ENCODE measurements around the gene PARM1. TPM values are rescaled to one million over a fixed set of nuclear protein-coding genes. Genes with fewer than 3 reads are reported as not detected.

Gene PARM1
- total RNA-seq, 3 donors from 2014 or later (not counting 1 experiment from before 2014, with no cell fraction given): 0.14 to 1.4 (median 0.24) TPM

- ATAC-seq (no peak), DNase-seq (no peak)
- no peak overlapping the region for H3K4me3 Mint-ChIP-seq
- no peak overlapping the region for H3K27ac Mint-ChIP-seq
- WGBS (ENCODE audit: insufficient coverage): 90% methylated on average over 10 of the region's 10 CpGs
- H3K9me3 Mint-ChIP-seq: no peaks in the 10 kb centered on the region
- Histone ChIP-seq H3K4me3 (ENCODE audit: low read length) (no peak overlapping the region), H3K4me1 (ENCODE audit: control insufficient read depth, insufficient read depth, low read length) (no peaks in the 10 kb centered on the region), H3K27me3 (ENCODE audit: control insufficient read depth, insufficient read depth, low read length) (no peaks in the 10 kb centered on the region), H3K36me3 (ENCODE audit: control insufficient read depth, insufficient read depth, low read length) (no peaks in the 10 kb centered on the region), H3K9me3 (ENCODE audit: control insufficient read depth, insufficient read depth, low read length) (no peaks in the 10 kb centered on the region), H3K27ac (ENCODE audit: low read length) (no peak overlapping the region)
- no peaks in the 10 kb centered on the region for H3K36me3 Mint-ChIP-seq
- H3K4me1 Mint-ChIP-seq: no peaks in the 10 kb centered on the region
- no peaks in the 10 kb centered on the region for H3K27me3 Mint-ChIP-seq (ENCODE audit: low read depth in 2 of 2)
- intact Hi-C loops (cut with micrococcal nuclease): no loop called here
- no peak for TF ChIP-seq CTCF (IDR thresholded peaks at IDR 0.05)
These were observed 125.6 kb downstream of the PARM1 start for GRCh38 chr4:75058486-75058885.

GRCh38 chr4:75063433-75063832 lies 130.5 kb downstream of the PARM1 start:
- Histone ChIP-seq H3K9me3 (ENCODE audit: control insufficient read depth, insufficient read depth, low read length) (no peaks in the 10 kb centered on the region), H3K4me3 (ENCODE audit: low read length) (no peak overlapping the region), H3K27me3 (ENCODE audit: control insufficient read depth, insufficient read depth, low read length) (no peaks in the 10 kb centered on the region), H3K36me3 (ENCODE audit: control insufficient read depth, insufficient read depth, low read length) (no peaks in the 10 kb centered on the region), H3K4me1 (ENCODE audit: control insufficient read depth, insufficient read depth, low read length) (no peaks in the 10 kb centered on the region), H3K27ac (ENCODE audit: low read length) (no peak overlapping the region)
- no peaks in the 10 kb centered on the region for H3K27me3 Mint-ChIP-seq (ENCODE audit: low read depth in 2 of 2)
- ATAC-seq: no peak
- no peaks in the 10 kb centered on the region for H3K36me3 Mint-ChIP-seq
- no peak for DNase-seq
- no peaks in the 10 kb centered on the region for H3K4me1 Mint-ChIP-seq
- no peak for TF ChIP-seq CTCF (IDR thresholded peaks at IDR 0.05)
- H3K27ac Mint-ChIP-seq: no peak overlapping the region
- peaks cover 0 to 2% of the 10 kb centered on the region in 2 donors for H3K9me3 Mint-ChIP-seq
- H3K4me3 Mint-ChIP-seq: no peak overlapping the region
- intact Hi-C loops (cut with micrococcal nuclease): no loop called here
- 94% methylated on average over 3 of the region's 3 CpGs for WGBS (ENCODE audit: insufficient coverage)

GRCh38 chr4:75065909-75066308 lies 133.0 kb downstream of the PARM1 start:
- Mint-ChIP-seq H3K4me1 (no peaks in the 10 kb centered on the region), H3K27ac (no peak overlapping the region), H3K4me3 (no peak overlapping the region), H3K36me3 (no peaks in the 10 kb centered on the region), H3K27me3 (ENCODE audit: low read depth in 2 of 2) (no peaks in the 10 kb centered on the region), H3K9me3 (peaks cover 2 to 5% of the 10 kb centered on the region in 2 donors)
- intact Hi-C loops (cut with micrococcal nuclease): no loop called here
- ATAC-seq (no peak), DNase-seq (no peak)
- H3K4me3 ChIP-seq (ENCODE audit: low read length): no peak overlapping the region
- TF ChIP-seq CTCF (IDR thresholded peaks at IDR 0.05): no peak
- H3K9me3 ChIP-seq (ENCODE audit: control insufficient read depth, insufficient read depth, low read length): no peaks in the 10 kb centered on the region
- H3K36me3 ChIP-seq (ENCODE audit: control insufficient read depth, insufficient read depth, low read length): no peaks in the 10 kb centered on the region
- H3K27me3 ChIP-seq (ENCODE audit: control insufficient read depth, insufficient read depth, low read length): no peaks in the 10 kb centered on the region
- H3K4me1 ChIP-seq (ENCODE audit: control insufficient read depth, insufficient read depth, low read length): no peaks in the 10 kb centered on the region
- no peak overlapping the region for H3K27ac ChIP-seq (ENCODE audit: low read length)

GRCh38 chr4:75069493-75070074 lies 136.7 kb downstream of the PARM1 start:
- H3K9me3 ChIP-seq (ENCODE audit: control insufficient read depth, insufficient read depth, low read length): no peaks in the 10 kb centered on the region
- WGBS (ENCODE audit: insufficient coverage): 43% methylated on average over 4 of the region's 7 CpGs
- no peaks in the 10 kb centered on the region for H3K36me3 Mint-ChIP-seq
- H3K4me1 Mint-ChIP-seq: no peaks in the 10 kb centered on the region
- no peak overlapping the region for H3K4me3 Mint-ChIP-seq
- H3K27me3 Mint-ChIP-seq (ENCODE audit: low read depth in 2 of 2): no peaks in the 10 kb centered on the region
- H3K27me3 ChIP-seq (ENCODE audit: control insufficient read depth, insufficient read depth, low read length): no peaks in the 10 kb centered on the region
- intact Hi-C loops (cut with micrococcal nuclease): no loop called here
- no peak for DNase-seq
- H3K27ac ChIP-seq (ENCODE audit: low read length): no peak overlapping the region
- ATAC-seq: no peak
- H3K36me3 ChIP-seq (ENCODE audit: control insufficient read depth, insufficient read depth, low read length): no peaks in the 10 kb centered on the region
- no peak overlapping the region for H3K27ac Mint-ChIP-seq
- no peak overlapping the region for H3K4me3 ChIP-seq (ENCODE audit: low read length)
- peaks cover 2 to 5% of the 10 kb centered on the region in 2 donors for H3K9me3 Mint-ChIP-seq
- no peak for TF ChIP-seq CTCF (IDR thresholded peaks at IDR 0.05)
- no peaks in the 10 kb centered on the region for H3K4me1 ChIP-seq (ENCODE audit: control insufficient read depth, insufficient read depth, low read length)

Data from natural killer cell (primary cell).